ENCODE data around the gene VGLL4. TPM values are rescaled to one million over a fixed set of nuclear protein-coding genes. Genes with fewer than 3 reads are reported as not detected.

VGLL4 gene
- total and polyA plus RNA-seq, 2 of the 4 experiments (the other 2 are of a cell fraction): 26.2 to 35.4 TPM

- Histone ChIP-seq H3K27me3 (ENCODE audit: control insufficient read depth, insufficient read depth, low read length) (no peaks in the 10 kb centered on the region), H4K5ac (ENCODE audit: low read depth, low read length) (no peak overlapping the region), H3K4me2 (ENCODE audit: low read depth, low read length) (no peak overlapping the region), H3K23ac (ENCODE audit: low read depth, low read length) (no peak overlapping the region), H4K8ac (ENCODE audit: low read depth in 2 of 2, low read length in 2 of 2) (no peak overlapping the region), H3K9me3 (ENCODE audit: control insufficient read depth, insufficient read depth, low read length) (no peaks in the 10 kb centered on the region), H3K56ac (ENCODE audit: extremely low read depth, insufficient read depth, low read length) (no peak overlapping the region), H3K4me3 (ENCODE audit: insufficient read depth, low read depth, low read length) (no peak overlapping the region), H2BK5ac (ENCODE audit: low read depth, low read length, poor library complexity, severe bottlenecking) (no peak overlapping the region), H3K79me1 (ENCODE audit: low read depth in 1 of 2, low read length in 2 of 2) (peaks cover 31 to 91% of the 10 kb centered on the region in 2 experiments), H4K20me1 (ENCODE audit: insufficient read depth, low read length) (peaks cover 53% of the 10 kb centered on the region), H2AK5ac (ENCODE audit: low read depth, low read length) (no peak overlapping the region), H4K91ac (ENCODE audit: insufficient read depth, low read depth, low read length) (no peak overlapping the region), H2BK120ac (ENCODE audit: low read depth, low read length) (no peak overlapping the region), H3K9me1 (ENCODE audit: insufficient read depth, low read length) (peaks cover 33% of the 10 kb centered on the region), H3K18ac (ENCODE audit: low read depth, low read length) (no peak overlapping the region), H3K36me3 (ENCODE audit: control insufficient read depth, insufficient read depth, low read length) (peaks cover 25% of the 10 kb centered on the region), H3K14ac (replicated peaks; ENCODE audit: low read depth, low read length) (no peak overlapping the region), H2BK15ac (ENCODE audit: low read depth, low read length) (no peak overlapping the region), H2AK9ac (replicated peaks; ENCODE audit: low read depth, low read length, poor library complexity) (no peak overlapping the region), H3K4me1 (ENCODE audit: control insufficient read depth, insufficient read depth, low read length) (peaks cover 5% of the 10 kb centered on the region), H2BK20ac (ENCODE audit: low read depth, low read length) (no peak overlapping the region), H3K4ac (ENCODE audit: low read depth, low read length) (no peak overlapping the region), H3K9ac (ENCODE audit: low read depth, low read length) (no peak overlapping the region), H3K27ac (ENCODE audit: insufficient read depth, low read length) (no peak overlapping the region), H2AFZ (replicated peaks; ENCODE audit: low read length, poor library complexity) (no peak overlapping the region)
- no peak for DNase-seq
- ChIA-PET POLR2A (ENCODE audit: unreplicated experiment) (no interaction called here), CTCF (no interaction called here)
- dilution Hi-C loops (cut with HindIII; ENCODE audit: low sequenced_read_pairs, unreplicated experiment) (no loop called here), intact Hi-C loops (cut with micrococcal nuclease) (no loop called here), in situ Hi-C loops (cut with MboI; ENCODE audit: low sequenced_read_pairs) (no loop called here)
- 100% methylated on average over 2 of the region's 10 CpGs; no CpG with 5 or more reads in 1 of the 2 experiments for WGBS, 2 experiments (ENCODE audit: extremely low coverage in 2 of 2, insufficient read length in 1 of 2)
- no peak for ATAC-seq (ENCODE audit: low read depth)
- no peak for TF ChIP-seq CHD1 (IDR thresholded peaks at IDR 0.05; ENCODE audit: low read depth, low read length)
- TF ChIP-seq MXI1 (IDR thresholded peaks at IDR 0.05; ENCODE audit: borderline replicate concordance, low read depth, low read length): no peak
- no peak for TF ChIP-seq BHLHE40 (IDR thresholded peaks at IDR 0.05; ENCODE audit: low read depth, low read length)
- no peak for TF ChIP-seq USF2 (IDR thresholded peaks at IDR 0.05; ENCODE audit: low read depth, low read length)
- no peak for TF ChIP-seq FOS (IDR thresholded peaks at IDR 0.05; ENCODE audit: low read depth, low read length)
- no peak for TF ChIP-seq RFX5 (IDR thresholded peaks at IDR 0.05; ENCODE audit: low read depth, low read length)
- TF ChIP-seq RCOR1 (IDR thresholded peaks at IDR 0.05; ENCODE audit: insufficient replicate concordance, low read length): no peak
- no peak for TF ChIP-seq MAZ (IDR thresholded peaks at IDR 0.05; ENCODE audit: borderline replicate concordance, low read depth, low read length)
- TF ChIP-seq CEBPB (IDR thresholded peaks at IDR 0.05; ENCODE audit: low read depth, low read length): no peak
- no peak for TF ChIP-seq RAD21 (IDR thresholded peaks at IDR 0.05; ENCODE audit: low read length)
- TF ChIP-seq MAFK (IDR thresholded peaks at IDR 0.05; ENCODE audit: low read depth, low read length): no peak
- TF ChIP-seq SMC3 (IDR thresholded peaks at IDR 0.05; ENCODE audit: low read depth, low read length): no peak
- TF ChIP-seq POLR2A (IDR thresholded peaks at IDR 0.05; ENCODE audit: low read depth, low read length): no peak
- TF ChIP-seq NFE2L2 (IDR thresholded peaks at IDR 0.05; ENCODE audit: low read depth, low read length): no peak
- TF ChIP-seq ELK1 (IDR thresholded peaks at IDR 0.05; ENCODE audit: borderline replicate concordance, low read depth, low read length): no peak
- TF ChIP-seq CTCF (conservative IDR thresholded peaks at IDR 0.05; ENCODE audit: low read depth, low read length): no peak
- BruUV-seq (replicated peaks): no TSS peak
These were observed 68.0 kb downstream of the VGLL4 start for GRCh38 chr3:11575677-11576076.

All from IMR-90 (cell line).